GM19239 (cell line): ENCODE results near the gene GBX1.

ENCODE experiments used
- DNase-seq: peaks from one replicate; pipeline ENCODE4 v3.0.0; 2011; ENCODE audit warnings: low spot score; ENCODE audit not compliant: insufficient read length
- FAIRE-seq: peaks from 2 replicates; lab custom pipeline; 2011; peaks lifted over from hg19 to GRCh38; lab: Jason Lieb, UNC

GBX1 gene

GRCh38 chr7:151131224-151131591 is 36.3 kb downstream of the GBX1 start:
- no peak for DNase-seq
- no peak for FAIRE-seq

GRCh38 chr7:151130741-151131157 is 36.7 kb downstream of the GBX1 start:
- FAIRE-seq (no peak), DNase-seq (no peak)

GRCh38 chr7:151129960-151130591 is 37.4 kb downstream of the GBX1 start:
- no peak for DNase-seq
- no peak for FAIRE-seq

GRCh38 chr7:151129117-151129959 is 38.2 kb downstream of the GBX1 start:
- no peak for DNase-seq
- FAIRE-seq: no peak

GRCh38 chr7:151128716-151129115 is 38.8 kb downstream of the GBX1 start:
- DNase-seq: no peak
- FAIRE-seq: no peak

- DNase-seq (no peak), FAIRE-seq (no peak)
Observed at GRCh38 chr7:151128144-151128543, 39.4 kb downstream of the GBX1 start.

GRCh38 chr7:151126491-151127137 is 40.9 kb downstream of the GBX1 start:
- DNase-seq (no peak), FAIRE-seq (no peak)

GRCh38 chr7:151125846-151126481 is 41.5 kb downstream of the GBX1 start:
- DNase-seq (no peak), FAIRE-seq (no peak)

- DNase-seq: no peak
Observed at GRCh38 chr7:151125470-151125845, 42.0 kb downstream of the GBX1 start.

GRCh38 chr7:151124899-151125399 is 42.5 kb downstream of the GBX1 start:
- FAIRE-seq (no peak), DNase-seq (no peak)

More at GRCh38 chr7:151125470-151125845, 42.0 kb downstream of the GBX1 start:
- no peak for FAIRE-seq

- FAIRE-seq (no peak), DNase-seq (no peak)
Observed at GRCh38 chr7:151124481-151124880, 43.0 kb downstream of the GBX1 start.

- DNase-seq (peak; percentile 100), FAIRE-seq (peak; percentile 83)
Observed at GRCh38 chr7:151123822-151124464, 43.6 kb downstream of the GBX1 start.

GRCh38 chr7:151123158-151123821 is 44.2 kb downstream of the GBX1 start:
- FAIRE-seq (no peak), DNase-seq (no peak)

GRCh38 chr7:151122796-151123157 is 44.7 kb downstream of the GBX1 start:
- no peak for FAIRE-seq

GRCh38 chr7:151122276-151122675 is 45.2 kb downstream of the GBX1 start:
- no peak for FAIRE-seq
- no peak for DNase-seq

More at GRCh38 chr7:151122796-151123157, 44.7 kb downstream of the GBX1 start:
- DNase-seq: no peak

- FAIRE-seq (no peak), DNase-seq (no peak)
Observed at GRCh38 chr7:151121380-151122170, 45.9 kb downstream of the GBX1 start.

GRCh38 chr7:151120896-151121295 is 46.6 kb downstream of the GBX1 start:
- FAIRE-seq (no peak), DNase-seq (no peak)

- no peak for DNase-seq
- no peak for FAIRE-seq
Observed at GRCh38 chr7:151119902-151120301, 47.6 kb downstream of the GBX1 start.

- FAIRE-seq (no peak), DNase-seq (no peak)
Observed at GRCh38 chr7:151119055-151119415, 48.5 kb downstream of the GBX1 start.
